Activated T-cell treated with anti-CD3 and anti-CD28 coated beads, Interleukin-2, amount 50 U/mL, for 1 hour (primary cell): Measurements from ENCODE around the gene MYH1.
"Not testable (repeated sequence)": the region's sequence is repeated elsewhere in the genome, so short reads cannot be mapped to it uniquely, and the experiment has no call there.

Experiments used
- DNase-seq: peaks from one replicate; pipeline ENCODE4 v3.0.0-alpha.2; 2020

MYH1 gene

GRCh38 chr17:10518271-10519037 lies at the start of gene MYH1:
Gene MYH1 (minus strand): TSS chr17:10518542. CDS start chr17:10516642, 1,900 bp downstream.
- DNase-seq: no peak

GRCh38 chr17:10563991-10564660 lies 45.8 kb upstream of the MYH1 start:
- no peak for DNase-seq

- DNase-seq: no peak
Measured at GRCh38 chr17:10558049-10558448, 39.7 kb upstream of the MYH1 start.

- DNase-seq: no peak
Measured at GRCh38 chr17:10557422-10557821, 39.1 kb upstream of the MYH1 start.

- no peak for DNase-seq
Measured at GRCh38 chr17:10556301-10557005, 38.1 kb upstream of the MYH1 start.

GRCh38 chr17:10550014-10550413 lies 31.7 kb upstream of the MYH1 start:
- no peak for DNase-seq

GRCh38 chr17:10549096-10549842 lies 30.9 kb upstream of the MYH1 start, which contains the start of gene MYH2:
Gene MYH2 (minus strand): TSS chr17:10549658. CDS start chr17:10547920, 1,738 bp downstream.
- DNase-seq: no peak

GRCh38 chr17:10547351-10547750 lies 29.0 kb upstream of the MYH1 start:
- DNase-seq: no peak

- DNase-seq: not testable (repeated sequence)
Measured at GRCh38 chr17:10543486-10543885, 25.1 kb upstream of the MYH1 start.

- DNase-seq: not testable (repeated sequence)
Measured at GRCh38 chr17:10541179-10541578, 22.8 kb upstream of the MYH1 start.

GRCh38 chr17:10532026-10532425 lies 13.7 kb upstream of the MYH1 start:
- no peak for DNase-seq

- no peak for DNase-seq
Measured at GRCh38 chr17:10527419-10527818, 9.1 kb upstream of the MYH1 start.

- no peak for DNase-seq
Measured at GRCh38 chr17:10526517-10526916, 8.2 kb upstream of the MYH1 start.

GRCh38 chr17:10523064-10523463 lies 4.7 kb upstream of the MYH1 start:
- no peak for DNase-seq

- DNase-seq: no peak
Measured at GRCh38 chr17:10521949-10522348, 3.6 kb upstream of the MYH1 start.

GRCh38 chr17:10516638-10517037 lies 1.7 kb downstream of the MYH1 start:
- no peak for DNase-seq

GRCh38 chr17:10516065-10516464 lies 2.3 kb downstream of the MYH1 start:
- DNase-seq: no peak

- no peak for DNase-seq
Measured at GRCh38 chr17:10513299-10514067, 4.9 kb downstream of the MYH1 start.

- no peak for DNase-seq
Measured at GRCh38 chr17:10512856-10513255, 5.5 kb downstream of the MYH1 start.

GRCh38 chr17:10499950-10500349 lies 18.4 kb downstream of the MYH1 start:
- no peak for DNase-seq

GRCh38 chr17:10492004-10492403 lies 26.3 kb downstream of the MYH1 start:
- no peak for DNase-seq

- no peak for DNase-seq
Measured at GRCh38 chr17:10482252-10482651, 36.1 kb downstream of the MYH1 start.
